ENCODE results near the gene GPR183.

DNA sequence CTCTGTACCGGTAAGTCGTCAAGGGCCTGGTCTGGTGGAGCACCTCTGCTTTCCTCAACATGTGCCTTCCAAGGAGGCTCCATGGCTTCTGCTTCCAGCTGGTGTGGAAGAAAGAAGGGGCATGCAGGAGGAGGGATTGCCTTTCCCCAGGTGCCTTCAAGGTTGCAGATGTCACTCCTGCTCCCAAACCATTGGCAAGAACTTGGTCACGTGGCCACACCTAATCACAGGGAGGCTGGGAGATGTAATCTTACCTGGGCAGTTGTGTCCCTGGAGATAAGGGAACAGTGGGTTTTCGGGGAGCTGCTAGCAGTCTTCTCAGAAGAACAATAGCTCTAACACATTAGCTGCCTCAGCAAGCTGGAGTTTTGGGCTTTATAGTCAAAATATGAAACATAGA lies 39.3 kb downstream of the GPR183 start:
- TF ChIP-seq EZH2 (IDR thresholded peaks at IDR 0.05) (no peak), POLR2AphosphoS5 (IDR thresholded peaks at IDR 0.05; ENCODE audit: borderline replicate concordance, low read depth, low read length) (no peak), FOXP2 (optimal IDR thresholded peaks at IDR 0.05; ENCODE audit: control extremely low read depth, extremely low read length, insufficient read depth) (no peak)

All from SK-N-MC (cell line).